HG02885 (cell line): ENCODE results near the gene C2orf72.
"Not testable (repeated sequence)": the region's sequence is repeated elsewhere in the genome, so short reads cannot be mapped to it uniquely, and the experiment has no call there.

ENCODE experiments used
- ATAC-seq: cut with Tn5 transposase; IDR thresholded peaks from one replicate; pipeline ENCODE4 v1.9.1; 2021; ENCODE audit warnings: mild to moderate bottlenecking; ENCODE audit not compliant: unreplicated experiment, poor library complexity

Gene C2orf72

GRCh38 chr2:231063347-231063746 is 26.0 kb downstream of the C2orf72 start:
- ATAC-seq, result no peak

GRCh38 chr2:231065966-231066365 is 28.6 kb downstream of the C2orf72 start:
- no peak for ATAC-seq

- ATAC-seq, result not testable (repeated sequence)
Observed at GRCh38 chr2:231067531-231067930, 30.2 kb downstream of the C2orf72 start.

GRCh38 chr2:231068525-231069222 is 31.4 kb downstream of the C2orf72 start:
- no peak for ATAC-seq

GRCh38 chr2:231069379-231070054 is 32.2 kb downstream of the C2orf72 start:
- no peak for ATAC-seq

DNA sequence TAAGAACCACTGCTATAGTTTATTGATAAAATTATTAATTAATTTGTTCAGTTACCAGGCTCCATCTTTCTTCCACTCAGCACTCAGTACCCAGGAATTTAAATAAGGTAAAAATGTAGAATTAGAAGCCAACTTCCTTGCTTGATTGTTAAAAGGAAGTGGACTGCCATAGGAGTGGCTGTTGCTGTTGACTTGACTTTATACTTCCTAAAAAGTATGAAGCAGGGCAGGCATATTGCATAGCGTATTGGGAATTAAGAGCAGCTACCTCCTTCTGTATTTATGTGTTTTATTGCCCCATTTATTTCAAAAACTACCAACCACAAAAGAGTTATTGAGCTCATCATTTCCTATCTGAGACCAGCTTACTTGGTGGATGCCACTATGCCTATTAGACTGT is 47.2 kb downstream of the C2orf72 start:
- ATAC-seq, result no peak

DNA sequence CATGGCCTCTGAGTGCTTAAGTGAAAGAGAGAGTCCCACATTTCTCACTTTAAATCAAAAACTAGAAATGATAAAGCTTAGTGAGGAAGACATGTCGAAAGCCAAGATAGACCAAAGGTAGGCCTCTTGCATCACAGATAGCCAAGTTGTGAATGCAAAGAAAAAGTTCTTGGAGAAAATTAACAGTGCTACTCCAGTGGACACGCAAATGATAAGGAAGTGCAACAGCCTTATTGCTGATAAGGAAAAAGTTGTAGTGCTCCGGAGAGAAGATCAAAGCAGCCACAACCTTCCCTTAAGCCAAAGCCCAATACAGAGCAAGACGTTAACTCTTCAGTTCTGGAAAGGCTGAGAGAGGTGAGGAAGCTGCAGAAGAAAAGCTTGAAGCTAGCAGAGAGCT is 51.4 kb downstream of the C2orf72 start:
- no peak for ATAC-seq

GRCh38 chr2:231093933-231094332 is 56.6 kb downstream of the C2orf72 start:
- no peak for ATAC-seq

- ATAC-seq, result no peak
Observed at GRCh38 chr2:231094736-231095346, 57.5 kb downstream of the C2orf72 start.
